Activated CD8-positive, alpha-beta memory T cell treated with anti-CD3 and anti-CD28 coated beads, Interleukin-2, amount 50 U/mL, for 24 hours (primary cell): Measurements from ENCODE around the gene TCFL5.

Experiments used
- DNase-seq: peaks from one replicate; pipeline ENCODE4 v3.0.0-alpha.2; 2020; ENCODE audit errors: extremely low read depth

The TCFL5 gene

DNA sequence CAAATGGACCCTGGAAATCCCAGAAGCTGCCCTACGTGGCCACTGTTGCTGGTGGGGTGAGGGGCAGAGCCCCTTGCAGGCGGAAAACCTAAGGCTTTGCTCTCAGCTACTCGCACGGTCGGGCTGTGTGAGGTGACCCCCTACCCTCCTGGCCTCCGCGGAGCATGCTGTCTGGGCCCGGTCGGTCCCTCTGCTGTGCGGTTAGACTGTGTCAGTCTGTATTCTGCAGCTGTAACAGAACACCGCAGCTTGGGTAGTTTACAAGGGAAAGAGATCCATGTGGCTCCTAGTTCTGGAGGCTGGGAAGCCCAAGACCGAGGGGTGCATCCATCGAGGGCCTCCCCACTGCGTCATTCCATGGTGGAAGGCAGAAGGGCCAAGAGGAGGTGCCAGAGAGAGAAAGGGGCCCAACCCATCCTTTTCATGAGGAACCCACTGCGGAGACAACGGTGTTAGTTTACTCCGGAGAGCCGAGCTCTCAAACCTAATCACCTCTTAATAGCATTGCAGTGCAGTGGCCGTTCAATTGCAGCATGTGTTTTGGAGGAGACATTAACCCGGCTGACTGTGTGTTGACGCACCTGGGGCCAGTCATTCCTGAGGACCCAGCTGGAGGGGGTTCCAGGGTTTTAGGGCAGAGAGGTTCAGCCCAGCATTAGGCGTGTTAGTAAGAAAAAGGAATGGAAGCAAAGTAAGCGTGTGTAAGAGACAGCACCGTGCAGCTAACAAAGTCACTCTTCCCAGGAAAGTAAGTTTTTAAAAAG is 26.5 kb downstream of the TCFL5 start:
- DNase-seq, result no peak

- no peak for DNase-seq
Measured at GRCh38 chr20:62832951-62833391, 28.7 kb downstream of the TCFL5 start.

GRCh38 chr20:62832212-62832922 is 29.3 kb downstream of the TCFL5 start:
- DNase-seq, result no peak

DNA sequence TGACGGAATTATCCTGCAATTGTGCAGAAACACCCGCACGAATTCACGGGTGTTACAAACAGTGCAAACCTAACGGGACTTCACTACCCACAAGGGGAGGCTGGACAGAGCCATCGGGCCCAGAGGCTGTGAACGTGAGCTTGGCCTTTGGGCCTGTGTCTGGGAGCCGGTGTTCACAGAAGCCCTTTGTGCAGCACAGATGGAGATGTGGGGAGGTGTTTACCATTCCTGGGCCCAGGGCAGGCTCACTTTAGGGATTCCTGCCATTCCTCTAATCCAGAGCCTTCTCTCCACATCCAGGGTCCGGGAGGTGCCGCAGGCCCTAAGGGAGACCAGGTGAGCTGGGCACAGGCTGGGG is 29.8 kb downstream of the TCFL5 start:
- DNase-seq, result no peak

- no peak for DNase-seq
Measured at GRCh38 chr20:62831361-62831788, 30.2 kb downstream of the TCFL5 start.

DNA sequence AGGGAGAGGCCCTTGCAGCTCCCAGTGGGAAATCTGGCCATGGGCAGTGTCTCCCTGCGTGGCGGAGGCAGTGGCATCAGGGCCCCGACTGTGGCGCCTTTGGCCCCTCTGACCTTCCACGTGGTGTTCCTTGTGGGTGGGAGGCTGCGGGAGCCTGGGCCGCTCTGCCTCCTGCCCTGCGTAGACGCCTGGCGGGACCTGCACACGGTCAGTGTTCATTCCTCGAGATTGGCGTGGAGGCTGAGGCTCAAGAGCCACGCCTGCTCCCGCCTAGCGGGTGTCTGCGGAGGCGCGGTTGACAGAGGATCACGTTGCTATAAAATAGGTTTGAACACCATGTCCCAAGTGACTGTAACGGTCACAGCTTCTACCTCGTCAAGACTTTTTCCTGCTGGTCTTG is 30.8 kb downstream of the TCFL5 start:
- no peak for DNase-seq

DNA sequence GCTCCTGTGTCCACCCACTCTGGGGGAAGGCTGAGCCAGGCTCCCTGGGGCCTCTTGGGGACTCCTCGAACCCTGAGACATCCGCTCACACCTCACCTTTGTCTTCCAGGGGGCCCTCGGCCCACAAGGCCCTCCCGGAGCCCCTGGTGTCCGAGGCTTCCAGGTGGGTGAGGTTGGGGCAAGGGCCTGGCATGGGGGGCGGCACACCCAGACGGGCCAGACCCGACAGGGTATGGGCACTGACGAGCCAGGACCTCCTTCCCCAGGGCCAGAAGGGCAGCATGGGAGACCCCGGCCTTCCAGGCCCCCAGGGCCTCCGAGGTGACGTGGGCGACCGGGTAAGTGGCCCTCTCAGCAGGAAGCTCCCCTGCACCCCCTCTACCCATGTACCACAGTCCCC is 31.4 kb downstream of the TCFL5 start:
- no peak for DNase-seq

DNA sequence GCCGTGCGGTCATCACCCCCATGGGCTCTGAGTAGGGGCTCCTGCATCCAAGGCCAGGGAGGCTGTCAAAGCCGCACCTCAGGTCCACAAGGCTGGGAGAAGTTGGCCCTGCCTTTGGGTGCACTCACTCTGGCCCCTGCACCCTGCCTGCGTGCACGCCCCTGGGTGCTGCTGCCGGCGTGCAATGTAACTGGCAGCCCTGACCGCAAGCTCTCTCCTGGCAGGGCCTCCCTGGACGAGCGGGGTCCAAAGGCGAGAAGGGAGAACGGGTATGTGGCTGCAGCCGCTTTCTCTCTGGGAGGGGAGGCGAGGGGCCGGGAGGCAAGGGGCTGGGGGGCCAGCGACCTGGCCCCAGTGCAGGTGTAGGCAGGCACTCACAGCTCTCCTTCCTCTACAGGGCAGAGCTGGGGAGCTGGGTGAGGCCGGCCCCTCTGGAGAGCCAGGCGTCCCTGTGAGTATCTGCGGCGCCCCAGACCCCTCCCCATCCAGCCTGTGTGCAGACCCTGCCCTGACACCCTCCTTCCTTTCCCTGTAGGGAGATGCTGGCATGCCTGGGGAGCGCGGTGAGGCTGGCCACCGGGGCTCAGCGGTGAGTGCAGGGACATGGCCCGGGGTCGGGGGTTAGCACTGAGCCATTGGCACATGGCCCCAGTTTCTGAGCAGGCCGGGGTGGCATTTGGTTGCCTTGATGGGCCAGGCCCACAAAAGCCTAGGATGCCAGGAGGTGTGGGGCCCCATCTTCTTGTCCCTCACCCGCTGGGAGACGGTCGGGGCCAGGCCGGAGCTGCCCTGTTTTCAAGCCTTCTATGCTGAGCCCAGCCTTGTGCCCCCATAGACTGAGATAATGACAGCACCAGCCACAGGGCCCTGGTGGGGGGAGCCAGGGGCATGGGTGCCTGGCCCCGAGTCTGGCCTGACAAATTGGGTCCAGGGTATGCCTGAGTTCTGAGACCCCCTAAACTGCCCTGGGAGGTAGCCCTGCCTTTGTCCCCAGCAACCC is 32.1 kb downstream of the TCFL5 start:
- no peak for DNase-seq

GRCh38 chr20:62828511-62829230 is 33.0 kb downstream of the TCFL5 start:
- DNase-seq, result no peak

DNA sequence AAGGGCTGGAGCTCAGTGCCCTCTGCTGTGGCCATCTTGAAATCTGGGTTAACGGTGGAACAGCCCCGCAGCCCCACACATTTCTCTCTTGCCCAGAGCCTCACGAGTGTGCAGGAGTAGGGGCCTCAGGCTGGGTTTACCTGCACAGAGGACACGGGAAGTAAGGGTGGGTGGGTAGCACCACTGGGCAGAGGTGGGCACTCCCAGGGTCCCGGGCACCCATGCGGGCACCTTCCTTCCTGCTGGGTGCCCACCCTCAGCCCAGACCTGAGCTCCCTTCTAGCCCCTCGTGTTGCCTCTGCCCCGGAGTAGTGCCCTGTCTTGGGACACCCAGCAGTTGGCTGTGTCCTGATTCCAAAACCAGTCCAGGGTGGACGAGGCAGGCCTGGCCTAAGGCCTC is 33.6 kb downstream of the TCFL5 start:
- no peak for DNase-seq

- DNase-seq, result no peak
Measured at GRCh38 chr20:62827311-62828038, 34.1 kb downstream of the TCFL5 start.

DNA sequence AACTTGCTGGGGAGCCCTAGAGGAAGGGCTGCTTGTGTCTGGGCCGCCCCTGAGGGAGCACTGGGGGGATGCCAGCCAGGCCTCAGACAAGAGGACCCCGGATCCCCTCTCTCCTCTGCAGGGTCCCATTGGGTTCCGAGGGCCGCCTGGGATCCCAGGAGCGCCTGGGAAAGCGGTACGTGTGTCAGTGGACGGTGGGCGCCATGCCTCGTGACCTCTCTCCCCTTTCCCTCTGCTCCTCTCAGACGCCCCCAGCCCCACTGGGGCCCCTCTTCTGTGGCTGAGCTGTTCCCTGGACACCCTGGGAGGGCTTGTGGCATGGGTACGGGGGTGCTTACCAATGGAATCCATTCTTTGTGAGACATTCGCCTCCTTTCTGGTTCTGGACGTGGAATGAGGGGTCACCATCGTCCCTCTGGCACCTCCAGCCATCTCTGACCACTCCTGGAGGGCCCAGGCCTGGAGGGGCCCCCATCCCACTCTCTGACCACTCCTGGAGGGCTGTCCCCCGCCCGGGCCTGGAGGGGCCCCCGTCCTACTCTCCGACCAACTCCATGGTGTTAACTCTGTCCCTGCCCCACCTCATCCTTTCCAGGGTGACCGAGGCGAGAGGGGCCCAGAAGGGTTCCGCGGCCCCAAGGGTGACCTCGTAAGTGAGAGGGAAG is 34.8 kb downstream of the TCFL5 start:
- DNase-seq, result no peak

DNA sequence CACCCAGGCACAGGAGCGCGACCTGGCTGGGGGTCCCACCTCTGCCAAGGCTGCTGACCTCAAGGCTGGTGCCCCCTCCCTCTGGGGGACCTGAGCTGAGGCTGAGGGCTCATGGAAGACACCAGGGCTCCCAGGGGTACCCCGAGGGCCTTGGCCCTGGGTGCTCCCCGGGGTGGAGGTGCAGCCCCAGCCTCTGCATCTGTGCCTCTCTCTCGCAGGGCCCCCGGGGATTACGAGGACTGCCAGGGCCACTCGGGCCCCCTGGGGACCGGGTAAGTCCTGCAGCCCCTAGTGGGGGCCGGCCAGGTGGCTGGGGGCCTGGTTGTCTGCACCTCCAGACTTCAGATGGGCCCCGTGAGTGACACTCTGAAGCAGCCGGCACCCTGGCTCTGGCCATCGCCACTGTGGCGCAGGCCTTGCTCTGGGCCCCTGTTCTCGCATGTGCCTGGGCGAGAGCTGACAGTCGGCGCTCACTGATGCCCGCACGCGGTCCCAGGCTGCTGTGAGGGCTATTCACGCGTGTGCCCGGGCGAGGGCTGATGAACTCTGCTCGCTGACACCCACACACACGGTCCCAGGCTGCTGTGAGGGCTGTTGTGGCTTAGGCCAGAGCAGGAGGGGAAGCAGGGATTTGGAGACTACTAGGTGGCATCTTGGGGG is 35.5 kb downstream of the TCFL5 start:
- DNase-seq, result no peak

GRCh38 chr20:62825333-62825985 is 36.2 kb downstream of the TCFL5 start:
- no peak for DNase-seq

GRCh38 chr20:62824476-62825332 is 36.9 kb downstream of the TCFL5 start:
- no peak for DNase-seq

DNA sequence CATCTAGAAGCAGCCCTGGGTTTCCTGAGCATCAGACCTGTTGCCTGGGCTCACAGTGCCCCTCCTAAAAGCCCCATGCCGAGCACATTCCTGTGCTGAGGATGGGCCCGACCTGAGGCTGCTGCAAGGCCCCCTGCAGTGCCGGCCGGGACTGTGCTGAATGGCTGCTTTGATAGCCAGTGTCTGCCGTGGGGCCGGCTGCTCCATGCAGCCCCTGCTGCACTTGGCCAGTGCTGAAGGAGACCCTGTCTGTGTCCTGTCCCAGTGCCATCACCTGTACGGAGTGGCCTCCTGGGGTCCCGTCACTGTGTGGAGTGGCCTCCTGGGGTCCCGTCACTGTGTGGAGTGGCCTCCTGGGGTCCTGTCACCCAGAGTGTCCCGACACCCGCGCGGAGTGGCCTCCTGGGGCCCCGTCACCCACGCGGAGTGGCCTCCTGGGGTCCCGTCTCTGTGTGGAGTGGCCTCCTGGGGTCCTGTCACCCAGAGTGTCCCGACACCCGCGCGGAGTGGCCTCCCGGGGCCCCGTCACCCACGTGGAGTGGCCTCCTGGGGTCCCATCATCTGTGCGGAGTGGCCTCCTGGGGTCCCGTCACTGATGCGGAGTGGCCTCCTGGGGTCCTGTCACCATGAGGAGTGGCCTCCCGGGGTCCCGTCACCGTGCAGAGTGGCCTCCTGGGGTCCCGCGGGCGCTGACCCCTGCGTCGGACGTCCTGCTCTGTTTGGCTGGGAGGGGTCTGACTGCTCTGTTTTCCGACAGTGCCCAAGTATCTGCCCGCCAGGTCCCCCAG is 37.7 kb downstream of the TCFL5 start:
- no peak for DNase-seq
